ENCODE results near the gene NOL4L.

NOL4L gene

DNA sequence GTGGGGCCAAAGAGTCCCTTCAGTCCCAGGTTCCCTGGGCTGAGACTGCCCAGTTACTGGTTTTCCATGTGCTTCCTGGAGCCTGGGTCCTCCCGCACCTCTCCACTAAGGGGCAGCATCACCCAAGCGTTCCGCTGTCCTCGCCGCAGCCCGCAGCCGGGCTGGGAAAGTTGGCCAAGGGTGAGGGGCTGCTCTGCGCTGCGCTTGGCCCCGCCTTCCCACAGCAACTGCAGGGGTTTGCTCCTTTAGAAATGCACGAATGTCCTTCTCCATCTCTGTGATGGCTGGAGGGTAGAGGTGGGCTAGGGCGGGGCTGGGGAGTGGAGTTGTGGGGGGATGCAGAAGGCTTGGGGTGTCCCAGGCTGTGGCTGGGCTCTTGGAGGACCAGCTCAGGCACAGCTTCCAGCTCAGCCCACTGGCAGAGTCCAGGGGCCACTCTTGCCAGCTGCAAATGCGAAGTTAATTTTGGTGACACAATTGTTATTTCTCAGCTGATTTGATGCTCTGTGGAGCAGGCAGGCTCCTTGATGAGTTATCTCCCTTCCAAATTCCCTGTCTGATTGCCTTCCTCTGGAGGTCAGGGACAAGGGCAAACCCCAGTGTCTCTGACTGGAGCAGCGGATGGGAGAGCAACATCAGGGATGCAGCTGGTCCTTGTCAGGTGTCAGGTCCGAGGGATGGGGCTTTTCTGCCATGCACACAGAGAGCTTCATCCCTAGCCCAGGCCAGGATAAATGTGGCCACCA, 63.2 kb downstream of the NOL4L start:
- DNase-seq: peak; percentile 67 to 68

DNA sequence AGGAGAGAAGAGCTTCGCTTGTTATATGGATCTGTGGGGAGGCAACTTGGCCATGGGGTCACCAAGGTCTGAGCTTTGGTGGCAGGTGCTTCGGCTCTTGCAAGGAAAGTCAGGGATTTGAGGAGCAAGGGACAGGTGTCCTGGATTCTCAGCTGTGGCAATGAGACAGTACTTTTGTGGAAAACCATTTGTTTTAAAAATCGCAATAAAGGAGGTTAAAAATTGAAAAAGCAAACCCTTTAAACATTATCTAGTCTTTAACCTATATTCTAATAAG, 64.3 kb downstream of the NOL4L start:
- no peak for DNase-seq

DNA sequence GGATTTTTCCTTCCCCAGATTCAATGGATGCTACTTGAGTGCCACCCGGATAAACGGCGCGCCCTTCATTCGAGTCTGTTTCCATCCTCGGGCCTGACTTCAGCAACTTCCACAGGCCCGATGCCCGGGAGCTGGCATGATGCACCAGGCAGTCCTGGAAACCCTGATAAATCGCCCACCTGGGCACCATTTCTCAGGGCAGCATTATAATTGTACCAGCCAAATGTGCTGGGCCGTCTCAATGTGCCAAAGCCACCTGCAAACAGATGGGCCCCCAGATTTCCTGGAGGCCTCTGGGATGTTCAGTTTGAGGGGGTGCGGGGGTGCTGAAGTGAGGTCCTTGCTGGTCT, 65.8 kb downstream of the NOL4L start:
- no peak for DNase-seq

DNA sequence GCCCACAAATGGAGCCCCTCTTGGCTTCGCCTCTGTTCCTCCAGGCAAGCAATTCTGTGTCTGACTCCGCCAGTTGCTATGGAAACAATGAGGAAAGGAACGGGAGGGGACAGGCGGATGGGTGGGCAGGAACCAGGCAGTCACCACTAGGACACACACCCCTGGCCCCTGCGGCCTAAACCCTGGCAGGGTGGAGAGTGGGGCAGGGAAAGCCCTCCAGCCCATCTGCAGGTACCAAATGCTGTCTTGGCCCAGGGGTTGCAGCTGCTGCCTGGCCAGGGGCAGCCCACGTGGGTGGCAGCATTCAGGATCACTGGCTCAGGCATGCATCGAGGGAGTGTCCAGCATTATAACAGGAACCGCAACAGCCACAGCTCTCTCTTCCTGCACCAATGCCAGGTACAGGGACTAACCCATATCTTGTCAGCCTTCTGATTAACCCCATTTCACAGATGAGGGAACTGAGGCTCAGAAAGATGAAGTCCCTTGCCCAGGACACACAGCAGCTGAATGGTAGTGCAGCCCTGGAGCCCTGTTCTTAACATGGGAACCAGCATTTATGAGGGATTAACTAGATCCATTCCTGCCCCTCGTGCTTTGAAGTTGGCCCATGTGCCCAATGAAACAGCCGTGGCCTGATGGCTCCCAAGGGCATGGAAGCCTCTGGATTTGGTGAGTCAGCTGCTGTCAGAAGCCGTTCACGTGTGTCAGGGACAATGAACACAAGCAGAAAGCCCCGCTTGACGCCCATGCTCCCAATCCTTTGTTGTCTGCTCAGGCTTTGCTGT, 66.3 kb downstream of the NOL4L start:
- no peak for DNase-seq

DNA sequence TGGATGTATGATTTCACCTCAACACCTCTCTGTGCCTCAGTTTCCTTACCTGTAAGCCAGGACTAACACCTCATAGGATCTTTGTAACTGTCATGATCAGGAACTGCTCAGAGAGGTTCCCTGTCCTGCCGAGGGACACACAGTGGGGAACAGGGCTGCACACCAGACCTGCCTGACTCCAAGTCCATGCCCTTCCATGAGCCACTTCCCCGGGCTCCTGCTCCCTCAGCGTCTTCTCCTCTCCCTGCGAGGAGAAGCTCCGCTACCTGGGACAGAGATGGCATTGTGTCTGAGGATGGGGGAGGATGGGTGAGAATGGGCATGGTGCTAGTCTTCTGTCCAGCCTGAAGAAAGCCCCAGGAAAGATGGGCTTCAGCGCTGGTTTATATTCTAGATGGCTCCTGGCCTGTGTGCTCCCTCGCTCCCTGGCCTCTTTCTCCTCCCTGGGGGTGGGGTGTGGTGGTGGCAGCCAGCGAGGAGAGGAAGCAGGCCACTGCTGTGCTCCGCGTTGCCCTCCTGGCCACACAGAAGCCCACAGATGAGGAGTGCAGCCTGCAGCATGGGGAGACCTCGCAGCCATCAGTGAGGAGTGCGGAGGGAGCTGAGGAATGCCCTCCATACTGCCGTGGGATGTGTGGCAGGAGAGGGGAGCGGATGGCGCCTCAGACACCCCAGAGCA, 67.1 kb downstream of the NOL4L start:
- DNase-seq: no peak

DNA sequence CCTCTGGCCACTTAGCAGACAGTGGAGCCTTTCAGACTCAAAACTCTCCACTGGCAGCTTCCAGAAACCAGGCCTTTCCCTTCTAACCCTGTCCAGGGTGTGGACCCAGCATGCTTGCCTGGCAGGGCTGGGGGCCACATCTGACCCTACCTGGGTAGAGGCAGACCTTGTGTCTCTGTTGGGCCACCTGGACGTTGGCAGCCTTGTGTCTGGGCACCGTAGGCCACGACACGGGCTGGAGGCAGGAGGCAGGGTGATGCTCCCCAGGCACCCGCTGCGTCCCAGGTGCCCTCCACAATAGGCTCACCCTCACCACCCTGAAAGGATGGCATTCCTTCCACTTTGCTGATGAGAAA, 67.6 kb downstream of the NOL4L start:
- no peak for DNase-seq

DNA sequence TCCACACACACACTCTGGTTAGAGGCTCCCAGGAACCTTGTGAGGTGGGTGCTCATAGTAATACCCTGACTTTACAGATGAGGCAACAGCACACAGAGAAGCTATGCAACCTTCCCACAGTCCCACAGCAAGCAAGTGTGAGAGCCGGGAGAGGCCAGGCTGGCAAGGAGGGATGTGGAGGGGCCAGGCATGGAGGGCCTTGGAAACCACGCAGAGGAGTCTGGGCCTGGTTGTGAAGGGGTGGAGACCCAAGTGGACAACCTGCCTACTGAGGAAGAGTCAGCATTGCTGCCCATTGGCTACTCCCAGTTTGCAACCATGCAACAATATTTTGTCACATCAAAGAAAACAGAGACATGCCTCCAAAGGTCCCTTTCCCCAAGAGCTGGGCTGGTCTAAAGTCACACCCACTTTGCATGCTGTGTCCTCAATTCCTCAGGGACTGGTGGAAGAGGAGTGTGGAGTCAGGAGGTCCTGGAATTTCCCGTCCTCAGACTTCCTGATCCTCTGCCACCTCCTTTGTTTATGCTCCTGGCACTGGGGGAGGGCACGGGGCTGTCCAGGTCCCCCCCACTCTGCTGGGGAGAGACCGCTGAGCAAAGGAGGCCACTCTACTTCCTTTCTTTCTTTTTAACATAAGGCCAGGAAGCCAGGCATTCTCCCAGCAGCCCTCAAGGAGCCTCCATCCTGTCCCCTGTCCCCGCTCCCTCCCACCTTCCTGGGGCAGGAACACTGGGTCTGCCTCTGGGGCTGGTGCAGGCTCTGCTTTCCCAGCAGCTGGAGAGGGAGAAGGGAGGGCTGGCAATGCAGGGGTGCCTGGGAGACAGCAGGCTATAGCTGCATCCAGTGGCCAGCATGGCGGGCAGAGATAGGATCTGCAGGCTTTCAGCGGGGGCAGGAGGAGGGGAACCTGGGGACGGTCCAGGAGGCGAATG, 68.3 kb downstream of the NOL4L start:
- no peak for DNase-seq

DNA sequence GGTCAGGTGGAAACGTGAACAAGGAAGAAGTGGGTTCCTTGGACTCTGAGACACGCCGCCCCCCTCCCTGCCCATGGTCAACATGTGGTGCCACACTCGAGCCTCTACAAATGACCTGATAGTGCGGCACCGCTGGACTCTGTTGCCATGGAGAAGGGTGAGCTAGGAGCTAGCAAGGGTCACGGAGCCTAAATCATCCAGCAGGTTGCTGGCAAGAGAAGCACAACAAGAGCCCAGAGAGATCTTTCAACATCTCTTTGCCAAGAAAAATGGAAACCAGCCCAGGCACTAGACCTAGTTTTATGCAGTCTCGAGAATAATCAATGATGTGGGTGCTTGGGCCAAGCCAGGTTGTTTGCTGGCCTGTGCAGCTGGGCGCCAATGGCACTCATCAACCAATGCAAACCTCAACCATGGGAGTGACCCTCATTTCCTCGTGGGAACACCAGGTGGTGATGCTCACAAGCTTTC, 69.5 kb downstream of the NOL4L start:
- no peak for DNase-seq

DNA sequence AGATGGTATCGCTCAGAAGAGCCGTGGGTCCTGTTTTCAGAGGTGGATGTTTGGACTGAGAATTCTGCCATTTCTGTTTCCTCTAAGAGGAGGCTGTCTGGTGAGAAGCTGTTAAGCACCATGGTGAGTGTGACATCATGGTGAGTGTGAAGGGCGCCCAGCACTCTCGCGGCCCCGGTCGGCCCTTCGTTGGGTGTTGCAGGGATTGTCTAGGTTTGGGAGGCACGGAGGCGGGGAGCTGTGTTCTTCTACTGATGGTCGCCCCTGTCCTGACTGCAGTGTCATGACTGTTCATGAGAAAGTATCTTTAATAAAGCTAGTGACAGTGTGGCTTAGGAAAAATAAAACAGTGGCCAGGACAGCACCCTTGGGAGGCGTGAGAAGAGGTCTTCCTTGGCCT, 70.4 kb downstream of the NOL4L start:
- no peak for DNase-seq

DNA sequence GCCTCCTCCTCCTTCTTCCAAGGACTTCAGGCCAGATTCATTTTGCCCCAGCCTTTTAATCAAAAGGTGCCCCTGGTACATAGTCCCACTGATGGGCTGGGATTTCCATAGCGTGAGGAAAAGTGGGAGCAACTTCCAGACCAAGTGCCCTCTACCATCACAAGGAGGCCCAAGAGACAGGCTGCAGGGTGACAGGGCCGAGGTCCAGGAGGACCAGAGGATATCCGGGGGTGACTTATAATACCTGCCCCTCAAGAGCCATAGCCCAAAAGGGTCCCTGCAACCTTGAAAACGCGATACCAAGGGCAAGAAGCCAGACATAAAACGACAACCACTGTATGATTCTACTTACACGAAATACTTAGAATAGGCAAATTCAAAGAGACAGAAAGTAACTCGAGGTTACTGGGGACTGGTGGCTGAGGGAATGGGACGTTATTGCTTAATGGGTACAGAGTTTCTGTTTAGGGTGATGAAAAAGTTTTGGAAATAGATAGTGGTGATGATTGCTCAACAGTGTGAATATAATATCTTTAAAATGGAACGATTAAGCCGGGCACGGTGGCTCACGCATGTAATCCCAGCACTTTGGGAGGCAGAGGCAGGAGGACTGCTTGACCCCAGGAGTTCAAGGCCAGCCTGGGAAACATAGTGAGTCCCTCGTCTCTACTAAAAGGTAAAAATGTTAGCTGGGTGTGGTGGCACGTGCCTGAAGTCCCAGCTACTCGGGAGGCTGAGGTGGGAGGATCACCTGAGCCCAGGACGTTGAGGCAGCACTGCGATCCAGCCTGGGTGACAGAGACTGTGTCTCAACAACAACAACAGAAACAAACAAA, 71.9 kb downstream of the NOL4L start:
- DNase-seq: no peak

DNA sequence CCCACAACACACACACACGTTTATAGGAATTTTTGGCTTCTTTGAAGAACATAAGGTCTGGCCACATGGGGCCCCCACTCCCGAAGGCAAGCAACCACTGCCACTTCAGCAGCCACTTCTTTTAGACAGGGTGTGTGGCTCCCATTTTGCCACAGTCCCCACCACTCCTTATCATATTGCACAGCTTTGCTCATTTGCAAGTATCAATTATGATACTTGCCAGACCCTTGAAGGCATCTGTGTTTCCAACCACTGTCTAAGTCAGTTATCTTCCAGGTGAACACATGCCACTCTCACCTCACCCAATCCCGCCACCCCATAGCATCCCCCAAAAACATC, 73.1 kb downstream of the NOL4L start:
- no peak for DNase-seq

DNA sequence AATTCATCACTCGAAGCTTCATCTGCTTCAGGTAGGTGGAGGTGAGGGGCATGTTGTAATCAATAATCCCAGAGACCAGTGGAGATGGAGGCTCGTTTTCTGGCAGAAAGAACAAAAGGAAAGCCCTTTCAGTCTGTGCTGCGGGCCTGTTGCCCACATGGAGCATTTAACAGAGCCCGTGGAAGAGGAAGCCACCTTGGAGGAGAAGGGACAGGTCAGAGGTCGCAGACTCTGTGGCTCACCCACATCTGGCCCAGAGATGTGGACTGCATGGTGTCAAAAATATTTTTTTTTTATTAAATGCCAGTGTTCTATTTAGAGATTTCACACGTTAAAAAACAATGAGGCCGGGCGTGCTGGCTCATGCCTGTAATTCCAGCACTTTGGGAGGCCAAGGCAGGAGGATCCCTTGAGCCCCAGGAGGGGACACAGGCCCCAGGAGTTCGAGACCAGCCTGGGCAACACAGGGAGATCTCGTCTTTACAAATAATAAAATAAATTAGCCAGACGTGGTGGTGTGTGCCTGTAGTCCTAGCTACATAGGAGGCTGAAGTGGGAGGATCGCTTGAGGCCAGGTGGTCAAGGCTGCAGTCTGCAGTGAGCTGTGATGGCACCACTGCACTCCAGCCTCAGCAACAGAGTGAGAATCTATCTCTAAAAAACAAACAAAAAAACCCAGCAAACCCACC, 73.6 kb downstream of the NOL4L start:
- no peak for DNase-seq

DNA sequence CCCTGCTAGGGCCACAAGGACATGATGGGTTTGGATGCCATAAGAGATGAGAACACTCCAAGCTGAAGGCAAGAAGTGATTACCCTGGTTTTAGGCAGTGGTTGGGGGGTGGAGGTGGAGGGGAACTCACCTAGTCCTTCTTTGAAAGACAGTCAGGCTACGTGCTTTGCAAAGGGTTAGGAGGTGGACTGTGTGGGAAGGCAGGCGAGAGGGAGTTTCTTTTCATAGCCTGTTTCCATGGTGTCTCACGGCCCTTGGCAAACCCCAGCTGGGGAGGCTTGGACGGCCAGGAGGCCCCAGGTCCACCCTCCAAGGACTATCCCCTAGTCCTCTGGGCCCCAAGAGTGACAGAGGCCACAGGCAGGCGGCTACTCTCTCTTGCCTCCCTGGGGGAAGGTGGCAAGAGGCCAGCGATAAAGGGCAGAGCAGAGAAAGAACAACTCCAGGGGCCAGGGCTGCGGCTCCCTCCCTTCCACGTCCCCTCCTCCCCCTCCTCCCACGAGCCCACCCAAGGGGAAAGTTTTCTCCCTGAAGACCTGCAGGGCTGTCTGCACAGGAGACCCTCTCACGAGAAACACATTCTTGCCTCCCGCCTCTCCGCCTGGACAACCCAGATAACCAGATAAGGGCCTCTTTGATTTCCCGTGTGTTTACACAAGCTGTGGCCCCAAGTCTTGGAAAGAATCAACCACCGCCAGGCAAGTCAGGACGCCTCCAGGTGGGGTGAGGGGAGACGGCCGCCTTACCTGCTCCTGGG, 74.4 kb downstream of the NOL4L start:
- DNase-seq: no peak

DNA sequence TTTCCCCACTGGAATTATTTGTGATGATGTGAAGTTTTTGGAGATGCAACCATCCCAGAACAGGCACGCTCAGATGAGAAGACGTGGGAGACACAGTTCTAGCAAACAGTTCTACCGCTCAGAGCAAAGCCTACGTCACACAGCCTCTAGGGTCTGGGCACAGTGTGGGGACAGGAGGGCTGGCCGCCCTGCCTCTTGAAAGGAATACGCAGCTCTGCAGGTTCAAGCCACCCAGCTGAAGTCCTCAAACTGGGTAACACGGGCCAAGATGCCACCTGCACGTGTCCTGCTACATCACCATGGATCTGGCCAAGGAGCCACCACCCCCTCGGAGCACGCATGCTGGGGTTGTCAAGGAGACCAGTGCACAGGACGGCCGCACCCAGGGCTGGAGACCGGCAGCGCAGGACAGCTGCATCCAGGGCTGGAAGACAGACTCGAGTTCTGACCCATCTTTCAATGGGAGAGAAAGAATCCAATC, 75.0 kb downstream of the NOL4L start:
- no peak for DNase-seq

DNA sequence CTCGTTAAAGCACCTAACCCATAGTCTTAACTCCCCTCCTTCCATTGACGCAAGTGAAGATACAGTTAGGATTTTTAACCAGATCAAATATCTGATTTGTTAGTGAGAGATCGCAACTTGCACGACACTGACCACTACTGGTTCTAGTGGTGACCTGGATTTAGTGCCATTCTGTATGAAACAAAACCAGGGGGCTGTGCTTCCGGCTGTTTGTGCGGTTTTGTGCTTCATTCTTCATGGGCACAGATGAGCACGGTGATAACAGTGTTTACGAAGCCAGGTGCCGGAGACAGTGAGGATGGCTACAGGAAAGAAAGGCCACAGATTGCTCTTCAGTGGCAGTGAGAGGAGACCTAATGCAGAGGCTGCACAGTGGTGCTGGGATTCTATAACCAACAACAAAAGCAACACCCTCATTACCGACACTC, 75.5 kb downstream of the NOL4L start:
- DNase-seq: peak; percentile 70 to 74

DNA sequence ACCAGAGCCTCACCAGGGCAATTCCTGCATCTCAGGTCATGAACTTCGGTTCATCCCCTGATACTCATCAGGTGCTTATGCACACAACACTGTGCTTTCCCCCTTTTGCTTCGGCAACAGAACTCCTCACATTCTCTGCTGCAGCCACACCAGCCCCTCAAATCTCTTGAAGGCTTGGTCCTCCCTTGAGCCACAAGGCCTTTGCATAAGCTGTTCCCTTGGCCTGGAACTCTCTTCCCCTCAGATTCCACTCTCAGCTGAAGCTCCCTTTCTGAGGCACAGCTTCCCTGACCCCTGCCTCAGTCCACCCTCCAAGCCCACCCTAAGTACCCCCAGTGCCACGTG, 76.4 kb downstream of the NOL4L start:
- no peak for DNase-seq

DNA sequence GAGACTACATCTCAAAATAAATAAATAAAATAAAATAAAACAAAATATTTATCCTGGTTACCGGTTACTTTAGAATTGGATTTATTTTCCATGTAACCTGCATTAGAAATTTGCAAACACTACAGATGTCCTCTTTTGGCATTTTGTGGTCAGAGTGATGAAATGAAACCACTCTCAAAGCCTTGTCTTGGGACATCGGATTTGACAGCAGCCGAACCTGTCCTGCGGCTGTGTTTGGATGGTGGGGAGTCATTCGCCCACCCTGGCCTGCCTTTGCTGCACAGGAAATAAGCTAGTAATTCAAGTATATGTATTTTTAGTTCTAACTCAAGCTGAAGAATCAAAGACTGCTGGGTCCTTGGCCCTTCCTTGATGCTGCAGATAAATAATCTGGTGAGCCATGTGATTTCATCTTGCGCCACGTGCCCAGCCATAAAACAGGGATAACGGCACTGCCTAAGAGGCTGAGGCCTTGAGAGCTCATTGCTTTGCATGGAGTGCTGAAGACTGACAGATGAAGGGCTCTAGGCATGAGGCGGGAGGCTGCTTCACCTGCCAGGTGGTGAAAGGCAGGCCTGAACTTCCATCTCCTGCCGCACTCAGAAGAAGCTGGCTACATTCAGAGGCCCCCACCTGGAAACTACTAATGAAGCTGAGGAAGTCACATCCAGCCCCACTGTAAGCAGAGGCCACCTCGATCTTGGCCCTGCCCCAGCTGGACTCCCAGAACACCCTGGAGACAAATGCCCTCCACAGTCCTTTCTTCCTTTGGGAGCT, 76.9 kb downstream of the NOL4L start:
- no peak for DNase-seq

DNA sequence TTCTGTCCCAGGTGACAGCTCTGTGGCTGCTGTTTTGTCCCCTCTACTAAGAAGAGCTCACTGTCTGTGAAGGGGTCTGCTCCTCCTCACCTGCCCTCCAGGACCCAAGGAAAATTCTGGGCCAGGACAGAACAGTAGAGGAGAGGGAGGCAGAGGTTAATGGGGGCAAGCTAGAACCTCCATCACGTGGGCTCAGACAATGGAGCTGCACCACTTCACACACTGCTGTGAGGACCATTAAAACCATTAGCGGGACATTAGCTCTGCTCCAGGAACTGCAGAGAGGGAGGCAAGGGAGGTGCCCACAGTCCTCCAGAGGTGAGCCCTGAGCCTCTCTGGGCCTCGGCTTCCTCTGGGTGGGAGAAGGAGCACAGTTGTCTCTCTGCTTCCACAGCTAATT, 78.4 kb downstream of the NOL4L start:
- DNase-seq: no peak

DNA sequence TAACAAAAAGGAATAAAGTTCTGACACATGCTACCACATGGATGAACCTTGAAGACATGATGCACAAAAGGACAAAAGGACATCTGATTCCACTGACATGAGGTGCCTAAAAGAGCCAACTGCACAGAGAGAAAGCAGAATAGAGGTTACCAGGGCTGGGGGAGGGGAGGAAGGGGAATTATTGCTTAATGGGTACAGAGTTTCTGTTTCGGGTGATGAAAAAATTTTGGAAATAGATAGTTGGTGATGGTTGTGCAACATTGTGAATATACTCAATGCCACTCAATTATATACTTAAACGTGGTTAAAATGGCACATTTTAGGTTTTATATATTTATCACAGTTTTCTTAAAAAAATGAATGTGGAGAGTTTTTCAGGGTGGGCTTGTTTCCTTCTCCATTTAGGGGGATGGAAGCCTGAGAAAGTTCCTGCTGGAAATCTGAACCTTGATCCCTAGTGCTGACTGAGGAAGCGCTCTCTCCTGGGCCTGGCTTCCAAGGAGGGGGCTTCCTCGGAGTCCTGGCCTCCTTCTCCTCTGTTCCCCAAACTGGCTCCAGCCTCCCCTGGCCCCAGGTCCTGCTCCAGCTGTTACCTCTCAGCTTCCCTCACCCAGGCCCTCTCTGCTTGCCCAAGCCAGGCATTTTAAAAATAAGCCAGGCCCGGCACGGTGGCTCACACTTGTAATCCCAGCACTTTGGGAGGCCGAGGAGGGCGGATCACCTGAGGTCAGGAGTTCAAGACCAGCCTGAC, 79.2 kb downstream of the NOL4L start:
- no peak for DNase-seq

All from CD4-positive, alpha-beta T cell treated with Interleukin-4 for 1 hour (primary cell).